IMR-90 (cell line): ENCODE measurements around the gene C2CD4C. TPM values are rescaled to one million over a fixed set of nuclear protein-coding genes. Genes with fewer than 3 reads are reported as not detected.
"Not testable (repeated sequence)": the region's sequence is repeated elsewhere in the genome, so short reads cannot be mapped to it uniquely, and the experiment has no call there.

Experiments
- ATAC-seq: fragments of 200-7000 bp; cut with Tn5 transposase; 2 replicates; pipeline ENCODE4 v1.9.1; 2020; ENCODE audit warnings: low read depth, mild to moderate bottlenecking, moderate library complexity
- BruUV-seq: library from RNA; stranded (reverse); fragments of 400-500 nt; replicated peaks from 2 replicates; lab custom pipeline; 2021; lab: Mats Ljungman, UMichigan
- CTCF ChIA-PET: fragments of 300-600 bp; formaldehyde crosslinking; extraction: SDS; loops from one replicate; lab custom pipeline; 2021; ENCODE audit warnings: antibody characterized with exemption; lab: Yijun Ruan, JAX
- POLR2A ChIA-PET: fragments of 300-600 bp; sonication (Branson Sonifier 250); formaldehyde crosslinking; loops from one replicate; lab custom pipeline; 2022; ENCODE audit warnings: antibody characterized with exemption; ENCODE audit not compliant: unreplicated experiment; lab: Charles Lee
- DNase-seq: peaks from one replicate; pipeline ENCODE4 v3.0.0; 2013
- H2AFZ ChIP-seq: replicated peaks from 2 replicates; pipeline ENCODE3; 2013; ENCODE audit warnings: low read length, mild to moderate bottlenecking; ENCODE audit not compliant: poor library complexity
- H2AK5ac ChIP-seq: 2 replicates; pipeline ENCODE4 v1.6.1; 2013; ENCODE audit warnings: low read depth, low read length, inconsistent platforms
- H2AK9ac ChIP-seq: replicated peaks from 2 replicates; pipeline ENCODE3; 2013; ENCODE audit warnings: mild to moderate bottlenecking, low read depth, low read length, moderate library complexity; ENCODE audit not compliant: poor library complexity
- H2BK120ac ChIP-seq: 2 replicates; pipeline ENCODE4 v1.6.1; 2013; ENCODE audit warnings: low read depth, low read length, inconsistent platforms
- H2BK15ac ChIP-seq: 3 replicates; pipeline ENCODE4 v1.6.1; 2013; ENCODE audit warnings: low read depth, low read length, inconsistent platforms
- H2BK20ac ChIP-seq: 2 replicates; pipeline ENCODE4 v1.6.1; 2013; ENCODE audit warnings: low read depth, mild to moderate bottlenecking, inconsistent platforms, low read length, moderate library complexity
- H2BK5ac ChIP-seq: 2 replicates; pipeline ENCODE4 v1.6.1; 2013; ENCODE audit warnings: mild to moderate bottlenecking, low read depth, low read length, inconsistent platforms; ENCODE audit not compliant: poor library complexity, severe bottlenecking
- H3K14ac ChIP-seq: replicated peaks from 2 replicates; pipeline ENCODE4 v1.6.1; 2013; ENCODE audit warnings: low read depth, low read length, inconsistent platforms
- H3K18ac ChIP-seq: 2 replicates; pipeline ENCODE4 v1.6.1; 2013; ENCODE audit warnings: low read depth, low read length, control low read depth
- H3K23ac ChIP-seq: 2 replicates; pipeline ENCODE4 v1.6.1; 2013; ENCODE audit warnings: low read depth, low read length, inconsistent platforms
- H3K27ac ChIP-seq: 2 replicates; pipeline ENCODE4 v1.5.1; 2013; ENCODE audit warnings: mild to moderate bottlenecking, control low read depth, low read length; ENCODE audit not compliant: insufficient read depth
- H3K27me3 ChIP-seq: 2 replicates; pipeline ENCODE4 v1.6.1; 2013; ENCODE audit warnings: low read length; ENCODE audit not compliant: control insufficient read depth, insufficient read depth
- H3K36me3 ChIP-seq: 2 replicates; pipeline ENCODE4 v1.6.1; 2013; ENCODE audit warnings: low read length, mixed read lengths; ENCODE audit not compliant: control insufficient read depth, insufficient read depth
- H3K4ac ChIP-seq: 2 replicates; pipeline ENCODE4 v1.6.1; 2013; ENCODE audit warnings: low read depth, low read length, inconsistent platforms
- H3K4me1 ChIP-seq: 2 replicates; pipeline ENCODE4 v1.6.1; 2013; ENCODE audit warnings: low read length, mixed read lengths; ENCODE audit not compliant: control insufficient read depth, insufficient read depth
- H3K4me2 ChIP-seq: 2 replicates; pipeline ENCODE4 v1.6.1; 2013; ENCODE audit warnings: low read depth, mild to moderate bottlenecking, control low read depth, low read length, moderate library complexity
- H3K4me3 ChIP-seq: 2 replicates; pipeline ENCODE4 v1.5.1; 2013; ENCODE audit warnings: low read depth, mild to moderate bottlenecking, control low read depth, low read length, moderate library complexity; ENCODE audit not compliant: insufficient read depth
- H3K56ac ChIP-seq: 2 replicates; pipeline ENCODE4 v1.6.1; 2013; ENCODE audit warnings: low read length, inconsistent platforms; ENCODE audit not compliant: insufficient read depth; ENCODE audit errors: extremely low read depth
- H3K79me1 ChIP-seq, 2 experiments: 2 replicates each; pipeline ENCODE4 v1.6.1; 2013; ENCODE audit warnings: low read length in 2 of 2, inconsistent platforms in 1 of 2, low read depth in 1 of 2
- H3K9ac ChIP-seq: 2 replicates; pipeline ENCODE4 v1.6.1; 2013; ENCODE audit warnings: low read depth, low read length, control low read depth
- H3K9me1 ChIP-seq: 2 replicates; pipeline ENCODE4 v1.6.1; 2013; ENCODE audit warnings: low read length, inconsistent platforms; ENCODE audit not compliant: insufficient read depth
- H3K9me3 ChIP-seq: 2 replicates; pipeline ENCODE4 v1.6.1; 2013; ENCODE audit warnings: low read length; ENCODE audit not compliant: control insufficient read depth, insufficient read depth
- H4K20me1 ChIP-seq: 2 replicates; pipeline ENCODE4 v1.6.1; 2013; ENCODE audit warnings: low read length, inconsistent platforms; ENCODE audit not compliant: insufficient read depth
- H4K5ac ChIP-seq: 2 replicates; pipeline ENCODE4 v1.6.1; 2013; ENCODE audit warnings: mild to moderate bottlenecking, low read depth, low read length, control low read depth
- H4K8ac ChIP-seq, 2 experiments: 2 replicates each; pipeline ENCODE4 v1.6.1; 2013; ENCODE audit warnings: low read depth in 2 of 2, low read length in 2 of 2, control low read depth in 1 of 2, inconsistent platforms in 1 of 2
- H4K91ac ChIP-seq: 2 replicates; pipeline ENCODE4 v1.6.1; 2013; ENCODE audit warnings: low read depth, low read length, inconsistent platforms; ENCODE audit not compliant: insufficient read depth
- WGBS, 2 experiments: methylation state at CpG; one replicate each; pipeline versions ENCODE4 v1.1.5 to v1.1.7; 2013; ENCODE audit warnings: missing lambda C conversion rate in 2 of 2; ENCODE audit not compliant: insufficient read length in 1 of 2; ENCODE audit errors: extremely low coverage in 2 of 2; 5-methylcytosine and 5-hydroxymethylcytosine counted together
- dilution Hi-C: fragments of 300-500 bp; cut with HindIII; formaldehyde crosslinking; loops from one replicate; pipeline ENCODE4 v1.14.3; 2018; ENCODE audit warnings: low sequenced_read_pairs; ENCODE audit not compliant: unreplicated experiment
- in situ Hi-C: fragments of 300-500 bp; cut with MboI; formaldehyde crosslinking; loops from 3 replicates; pipeline ENCODE4 v1.14.3; 2019; ENCODE audit warnings: low sequenced_read_pairs, inconsistent platforms, mixed read lengths
- intact Hi-C: fragments of 100-400 bp; cut with micrococcal nuclease; formaldehyde crosslinking; loops from 2 replicates; pipeline ENCODE4 v1.10.0; 2022
- polyA plus RNA-seq, 3 experiments: library from polyadenylated mRNA; depleted of rRNA; stranded (reverse); fragments of >200 nt; gene quantifications; 2 replicates each; pipeline ENCODE4 v1.2.3, GENCODE V29; 2012; ENCODE audit warnings: low replicate concordance in 1 of 3
- total RNA-seq: library from RNA; depleted of rRNA; stranded (reverse); fragments of >200 nt; gene quantifications from 2 replicates; pipeline ENCODE4 v1.2.3, GENCODE V29; 2012

C2CD4C gene
- total and polyA plus RNA-seq, 2 of the 4 experiments (the other 2 are of a cell fraction), result under 0.01 to 0.07 TPM

DNA sequence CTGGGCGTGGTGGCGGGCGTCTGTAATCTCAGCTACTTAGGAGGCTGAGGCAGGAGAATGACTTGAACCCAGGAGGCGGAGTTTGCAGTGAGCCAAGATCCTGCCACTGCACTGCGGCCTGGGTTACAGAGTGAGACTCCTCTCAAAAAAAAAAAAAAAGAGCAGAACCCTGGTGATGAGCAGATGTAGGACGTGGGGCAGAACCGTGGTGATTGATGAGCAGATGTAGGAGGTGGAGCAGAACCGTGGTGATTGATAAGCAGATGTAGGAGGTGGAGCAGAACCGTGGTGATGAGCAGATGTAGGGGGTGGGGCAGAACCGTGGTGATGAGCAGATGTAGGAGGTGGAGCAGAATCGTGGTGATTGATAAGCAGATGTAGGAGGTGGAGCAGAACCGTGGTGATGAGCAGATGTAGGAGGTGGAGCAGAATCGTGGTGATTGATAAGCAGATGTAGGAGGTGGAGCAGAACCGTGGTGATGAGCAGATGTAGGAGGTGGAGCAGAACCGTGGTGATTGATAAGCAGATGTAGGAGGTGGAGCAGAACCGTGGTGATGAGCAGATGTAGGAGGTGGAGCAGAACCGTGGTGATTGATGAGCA, 28.2 kb downstream of the C2CD4C start:
- BruUV-seq, H2AFZ ChIP-seq, CTCF ChIA-PET, H3K14ac ChIP-seq, H2BK20ac ChIP-seq, H3K36me3 ChIP-seq, H3K18ac ChIP-seq, H3K79me1 ChIP-seq, ATAC-seq, H3K23ac ChIP-seq, H3K4me3 ChIP-seq, H3K9me1 ChIP-seq, H4K20me1 ChIP-seq, H4K8ac ChIP-seq, H2BK120ac ChIP-seq, H3K9me3 ChIP-seq, H4K5ac ChIP-seq, H3K4me2 ChIP-seq, H4K91ac ChIP-seq, POLR2A ChIA-PET, DNase-seq, dilution Hi-C loops, H3K4me1 ChIP-seq, in situ Hi-C loops, H2AK9ac ChIP-seq, H3K27ac ChIP-seq, H2BK15ac ChIP-seq, H3K56ac ChIP-seq, H3K9ac ChIP-seq, H2BK5ac ChIP-seq, H3K4ac ChIP-seq, H2AK5ac ChIP-seq: not testable (repeated sequence)
- peaks cover 10% of the 10 kb centered on the region for H3K27me3 ChIP-seq
- intact Hi-C loops, result loop anchor here (5.0 kb wide), 1 partner anchor 127 kb away; the partner anchor contains the start of gene TPGS1
- WGBS, 2 experiments, result 100% methylated on average over 1 of the region's 17 CpGs; no CpG with 5 or more reads in 1 of the 2 experiments
